ENCODE data around the gene SMYD3.
A peak's percentile ranks its signal among the peaks of the same experiment; 100 is the strongest.
"Not testable (repeated sequence)": the region's sequence is repeated elsewhere in the genome, so short reads cannot be mapped to it uniquely, and the experiment has no call there.

The SMYD3 gene

GRCh38 chr1:245776139-245776538 is 730.9 kb downstream of the SMYD3 start:
- no peak overlapping the region for H2AFZ ChIP-seq (ENCODE audit: low read length, unreplicated experiment)
- H3K27ac ChIP-seq (ENCODE audit: low read depth, low read length): no peak overlapping the region
- peaks cover 6% of the 10 kb centered on the region; the same call in 1 of the 2 replicates for H3K36me3 ChIP-seq (ENCODE audit: insufficient read depth, low read length)
- H3K79me2 ChIP-seq (ENCODE audit: control insufficient read depth, insufficient read depth, low read length, unreplicated experiment): no peaks in the 10 kb centered on the region
- no peak overlapping the region for H3K4me3 ChIP-seq (ENCODE audit: low read depth, low read length)
- H3K27me3 ChIP-seq (ENCODE audit: insufficient read depth, low read length): no peaks in the 10 kb centered on the region
- H3K4me1 ChIP-seq (ENCODE audit: control insufficient read depth, insufficient read depth, low read length, unreplicated experiment): peaks cover 19% of the 10 kb centered on the region

DNA sequence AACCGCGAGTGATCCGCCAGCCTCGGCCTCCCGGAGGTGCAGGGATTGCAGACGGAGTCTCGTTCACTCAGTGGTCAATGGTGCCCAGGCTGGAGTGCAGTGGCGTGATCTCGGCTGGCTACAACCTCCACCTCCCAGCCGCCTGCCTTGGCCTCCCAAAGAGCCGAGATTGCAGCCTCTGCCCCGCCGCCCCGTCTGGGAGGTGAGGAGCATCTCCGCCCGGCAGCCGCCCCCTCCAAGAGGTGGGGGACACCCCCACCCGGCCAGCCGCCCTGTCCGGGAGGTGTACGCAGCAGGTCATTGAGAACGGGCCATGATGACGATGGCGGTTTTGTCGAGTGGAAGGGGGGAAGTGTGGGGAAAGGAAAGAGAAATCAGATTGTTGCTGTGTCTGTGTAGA is 732.1 kb downstream of the SMYD3 start:
- H3K27ac ChIP-seq (ENCODE audit: low read depth, low read length); H2AFZ ChIP-seq (ENCODE audit: low read length, unreplicated experiment); H3K27me3 ChIP-seq (ENCODE audit: insufficient read depth, low read length); H3K36me3 ChIP-seq (ENCODE audit: insufficient read depth, low read length); H3K4me3 ChIP-seq (ENCODE audit: low read depth, low read length); H3K79me2 ChIP-seq (ENCODE audit: control insufficient read depth, insufficient read depth, low read length, unreplicated experiment): not testable (repeated sequence)
- H3K4me1 ChIP-seq (ENCODE audit: control insufficient read depth, insufficient read depth, low read length, unreplicated experiment): peaks cover 30% of the 10 kb centered on the region

DNA sequence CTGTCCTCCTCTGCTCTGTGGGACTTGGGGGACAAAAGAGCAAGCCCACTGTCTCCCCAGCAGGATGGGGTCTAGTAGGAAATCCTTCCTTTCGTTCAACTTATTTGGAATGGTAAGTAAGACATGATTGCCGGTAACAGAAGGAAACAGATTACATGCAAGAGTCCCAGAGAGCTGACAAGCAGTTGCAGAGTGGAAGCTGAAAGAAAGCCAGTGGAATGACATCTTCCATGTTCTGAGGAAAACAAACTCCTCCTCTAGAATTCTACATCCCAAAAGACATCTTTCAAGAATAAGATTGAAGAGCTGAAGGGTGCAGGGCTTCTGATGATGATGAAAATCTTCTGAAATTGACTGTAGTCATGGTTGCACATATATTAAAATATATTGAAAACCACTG is 732.9 kb downstream of the SMYD3 start:
- H2AFZ ChIP-seq (ENCODE audit: low read length, unreplicated experiment): no peak overlapping the region
- H3K27me3 ChIP-seq (ENCODE audit: insufficient read depth, low read length): no peaks in the 10 kb centered on the region
- H3K27ac ChIP-seq (ENCODE audit: low read depth, low read length): no peak overlapping the region
- H3K36me3 ChIP-seq (ENCODE audit: insufficient read depth, low read length): no peaks in the 10 kb centered on the region
- peaks cover 34% of the 10 kb centered on the region for H3K4me1 ChIP-seq (ENCODE audit: control insufficient read depth, insufficient read depth, low read length, unreplicated experiment)
- no peaks in the 10 kb centered on the region for H3K79me2 ChIP-seq (ENCODE audit: control insufficient read depth, insufficient read depth, low read length, unreplicated experiment)
- no peak overlapping the region for H3K4me3 ChIP-seq (ENCODE audit: low read depth, low read length)

DNA sequence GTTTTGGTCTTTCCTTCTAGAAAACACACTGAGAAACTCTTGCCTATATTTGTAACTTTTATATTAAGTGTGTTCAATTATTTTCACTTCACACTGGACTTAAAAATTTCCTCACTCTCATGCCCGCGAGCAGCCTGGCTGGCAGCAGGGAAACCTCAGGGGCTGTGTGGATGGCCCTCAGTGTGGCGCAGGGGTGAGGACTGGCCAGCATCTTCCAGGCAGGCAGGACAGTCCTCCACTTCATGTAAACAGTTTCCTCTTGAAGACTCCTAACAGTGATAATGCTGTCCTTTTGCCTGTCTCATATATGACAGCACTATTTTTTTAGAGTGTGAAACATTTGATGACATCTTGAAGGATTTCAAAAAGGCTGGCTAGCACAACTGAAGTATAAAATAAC is 733.7 kb downstream of the SMYD3 start:
- peaks cover 34% of the 10 kb centered on the region for H3K4me1 ChIP-seq (ENCODE audit: control insufficient read depth, insufficient read depth, low read length, unreplicated experiment)
- H3K36me3 ChIP-seq (ENCODE audit: insufficient read depth, low read length): no peaks in the 10 kb centered on the region
- H3K4me3 ChIP-seq (ENCODE audit: low read depth, low read length): no peak overlapping the region
- H2AFZ ChIP-seq (ENCODE audit: low read length, unreplicated experiment): no peak overlapping the region
- no peaks in the 10 kb centered on the region for H3K79me2 ChIP-seq (ENCODE audit: control insufficient read depth, insufficient read depth, low read length, unreplicated experiment)
- no peaks in the 10 kb centered on the region for H3K27me3 ChIP-seq (ENCODE audit: insufficient read depth, low read length)
- no peak overlapping the region; the same call in 1 of the 2 replicates for H3K27ac ChIP-seq (ENCODE audit: low read depth, low read length)

DNA sequence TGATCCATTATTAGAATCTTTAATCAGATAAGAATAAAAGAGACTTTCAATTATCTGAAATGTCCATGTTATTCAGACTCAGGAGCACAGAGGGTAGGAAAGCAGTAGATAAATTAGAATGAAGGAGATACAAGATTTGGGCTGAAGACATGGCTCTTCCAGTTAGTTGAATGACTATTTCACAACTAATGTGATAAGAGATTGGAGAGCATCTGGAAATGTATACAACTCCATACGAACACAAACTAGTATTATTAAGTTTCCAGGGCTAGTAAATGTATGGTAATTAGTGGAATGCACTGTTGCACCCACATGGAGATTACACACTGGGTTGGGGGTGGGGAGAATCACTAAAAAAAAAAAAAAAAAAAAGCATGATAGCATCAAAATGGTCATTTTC is 734.3 kb downstream of the SMYD3 start:
- Histone ChIP-seq H3K27ac (ENCODE audit: low read depth, low read length) (peak overlapping the region; percentile 97), H3K36me3 (ENCODE audit: insufficient read depth, low read length) (no peaks in the 10 kb centered on the region)

GRCh38 chr1:245772325-245772724 is 734.8 kb downstream of the SMYD3 start:
- Histone ChIP-seq H3K36me3 (ENCODE audit: insufficient read depth, low read length) (no peaks in the 10 kb centered on the region), H3K4me1 (ENCODE audit: control insufficient read depth, insufficient read depth, low read length, unreplicated experiment) (peaks cover 34% of the 10 kb centered on the region), H3K27ac (ENCODE audit: low read depth, low read length) (peak overlapping the region; percentile 97), H3K79me2 (ENCODE audit: control insufficient read depth, insufficient read depth, low read length, unreplicated experiment) (no peaks in the 10 kb centered on the region), H3K4me3 (ENCODE audit: low read depth, low read length) (peak overlapping the region; percentile 41; the same call in 1 of the 2 replicates), H2AFZ (ENCODE audit: low read length, unreplicated experiment) (peak overlapping the region; percentile 63), H3K27me3 (ENCODE audit: insufficient read depth, low read length) (no peaks in the 10 kb centered on the region)

More for the DNA sequence above, 734.3 kb downstream of the SMYD3 start:
- Histone ChIP-seq H3K79me2 (ENCODE audit: control insufficient read depth, insufficient read depth, low read length, unreplicated experiment) (no peaks in the 10 kb centered on the region), H3K27me3 (ENCODE audit: insufficient read depth, low read length) (no peaks in the 10 kb centered on the region), H3K4me3 (ENCODE audit: low read depth, low read length) (no peak overlapping the region), H2AFZ (ENCODE audit: low read length, unreplicated experiment) (no peak overlapping the region), H3K4me1 (ENCODE audit: control insufficient read depth, insufficient read depth, low read length, unreplicated experiment) (peaks cover 34% of the 10 kb centered on the region)

- H3K4me3 ChIP-seq (ENCODE audit: low read depth, low read length): peak overlapping the region; percentile 41
- peak overlapping the region; percentile 97 for H3K27ac ChIP-seq (ENCODE audit: low read depth, low read length)
- H3K36me3 ChIP-seq (ENCODE audit: insufficient read depth, low read length): no peaks in the 10 kb centered on the region
- H3K27me3 ChIP-seq (ENCODE audit: insufficient read depth, low read length): no peaks in the 10 kb centered on the region
- peaks cover 34% of the 10 kb centered on the region for H3K4me1 ChIP-seq (ENCODE audit: control insufficient read depth, insufficient read depth, low read length, unreplicated experiment)
- H3K79me2 ChIP-seq (ENCODE audit: control insufficient read depth, insufficient read depth, low read length, unreplicated experiment): no peaks in the 10 kb centered on the region
- peak overlapping the region; percentile 78 for H2AFZ ChIP-seq (ENCODE audit: low read length, unreplicated experiment)
Observed at GRCh38 chr1:245771511-245772281, 735.4 kb downstream of the SMYD3 start.

GRCh38 chr1:245770156-245770555 is 736.9 kb downstream of the SMYD3 start:
- no peak overlapping the region for H2AFZ ChIP-seq (ENCODE audit: low read length, unreplicated experiment)
- H3K4me1 ChIP-seq (ENCODE audit: control insufficient read depth, insufficient read depth, low read length, unreplicated experiment): peaks cover 41% of the 10 kb centered on the region
- H3K36me3 ChIP-seq (ENCODE audit: insufficient read depth, low read length): no peaks in the 10 kb centered on the region
- H3K27ac ChIP-seq (ENCODE audit: low read depth, low read length): peak overlapping the region; percentile 97
- no peak overlapping the region for H3K4me3 ChIP-seq (ENCODE audit: low read depth, low read length)
- no peaks in the 10 kb centered on the region for H3K27me3 ChIP-seq (ENCODE audit: insufficient read depth, low read length)
- no peaks in the 10 kb centered on the region for H3K79me2 ChIP-seq (ENCODE audit: control insufficient read depth, insufficient read depth, low read length, unreplicated experiment)

- Histone ChIP-seq H3K27ac (ENCODE audit: low read depth, low read length) (no peak overlapping the region), H3K27me3 (ENCODE audit: insufficient read depth, low read length) (no peaks in the 10 kb centered on the region), H2AFZ (ENCODE audit: low read length, unreplicated experiment) (no peak overlapping the region), H3K79me2 (ENCODE audit: control insufficient read depth, insufficient read depth, low read length, unreplicated experiment) (no peaks in the 10 kb centered on the region), H3K4me1 (ENCODE audit: control insufficient read depth, insufficient read depth, low read length, unreplicated experiment) (peaks cover 47% of the 10 kb centered on the region), H3K4me3 (ENCODE audit: low read depth, low read length) (no peak overlapping the region), H3K36me3 (ENCODE audit: insufficient read depth, low read length) (no peaks in the 10 kb centered on the region)
Observed at GRCh38 chr1:245768596-245768995, 738.5 kb downstream of the SMYD3 start.

GRCh38 chr1:245765230-245766000 is 741.7 kb downstream of the SMYD3 start:
- Histone ChIP-seq H2AFZ (ENCODE audit: low read length, unreplicated experiment) (peak overlapping the region; percentile 23), H3K4me1 (ENCODE audit: control insufficient read depth, insufficient read depth, low read length, unreplicated experiment) (peaks cover 21% of the 10 kb centered on the region), H3K27me3 (ENCODE audit: insufficient read depth, low read length) (no peaks in the 10 kb centered on the region), H3K36me3 (ENCODE audit: insufficient read depth, low read length) (peaks cover 9% of the 10 kb centered on the region; the same call in 1 of the 2 replicates), H3K79me2 (ENCODE audit: control insufficient read depth, insufficient read depth, low read length, unreplicated experiment) (no peaks in the 10 kb centered on the region), H3K27ac (ENCODE audit: low read depth, low read length) (peak overlapping the region; percentile 66), H3K4me3 (ENCODE audit: low read depth, low read length) (no peak overlapping the region)
